Transverse colon (tissue), 4 donors: ENCODE results near the gene TVP23B.
"Not testable (repeated sequence)": the region's sequence is repeated elsewhere in the genome, so short reads cannot be mapped to it uniquely, and the experiment has no call there.

Experiments
- CTCF ChIP-seq, 5 experiments: fragments of 200-600 bp in 3 of 5; fragments of 450-650 bp in 2 of 5; sonication (generic) in 3 of 5; IDR thresholded peaks; 1 replicate in 2 of 5; 2 replicates in 3 of 5; pipeline ENCODE4 v1.5.1; 2016 to 2017; ENCODE audit warnings: antibody characterized with exemption in 5 of 5, inconsistent platforms in 3 of 5, mild to moderate bottlenecking in 2 of 5, moderate library complexity in 1 of 5
- POLR2AphosphoS5 ChIP-seq, 3 donors: sonication (generic); formaldehyde crosslinking; IDR thresholded peaks; one replicate each; pipeline ENCODE4 v1.6.1; 2016; ENCODE audit warnings: antibody characterized with exemption in 3 of 3

GRCh38 chr17:18815924-18816323 is 34.9 kb downstream of the TVP23B start:
- TF ChIP-seq POLR2AphosphoS5, CTCF (IDR thresholded peaks at IDR 0.05): not testable (repeated sequence)
